Psoas muscle (tissue), 8 donors: ENCODE results near the gene PAM. TPM values are rescaled to one million over a fixed set of nuclear protein-coding genes. Genes with fewer than 3 reads are reported as not detected.

Source experiments
- ATAC-seq, 4 donors: fragments of 200-7000 bp; cut with Tn5 transposase; one replicate each; pipeline ENCODE4 v1.9.1; 2020; ENCODE audit warnings: moderate library complexity in 3 of 4, mild to moderate bottlenecking in 2 of 4
- DNase-seq, 2 donors: peaks; one replicate each; pipeline ENCODE4 v3.0.0-alpha.2; 2020
- H3K27ac ChIP-seq: fragments of 200-600 bp; one replicate; pipeline ENCODE4 v1.8.0; 2022
- H3K27me3 ChIP-seq, 3 donors: fragments of 200-600 bp in 1 of 3; one replicate each; pipeline versions ENCODE4 v1.6.1 to v1.8.0; 2013 to 2022; ENCODE audit warnings: low read length in 2 of 3, mild to moderate bottlenecking in 2 of 3, moderate library complexity in 1 of 3; ENCODE audit not compliant: insufficient read depth in 3 of 3
- H3K36me3 ChIP-seq, 2 donors: fragments of 200-600 bp in 1 of 2; one replicate each; pipeline versions ENCODE4 v1.6.1 to v1.8.0; 2013 to 2022; ENCODE audit warnings: low read depth in 1 of 2, mild to moderate bottlenecking in 1 of 2, moderate library complexity in 1 of 2; ENCODE audit not compliant: insufficient read depth in 1 of 2
- H3K4me1 ChIP-seq: fragments of 200-600 bp; one replicate; pipeline ENCODE4 v1.8.0; 2022
- H3K4me3 ChIP-seq: fragments of 200-600 bp; one replicate; pipeline ENCODE4 v1.8.0; 2022; ENCODE audit warnings: mild to moderate bottlenecking
- H3K9me3 ChIP-seq: fragments of 200-600 bp; one replicate; pipeline ENCODE4 v1.8.0; 2022
- WGBS, 3 donors: extraction: QIAGEN DNeasy Blood & Tissue Kit; methylation state at CpG; one replicate each; pipeline versions ENCODE4 v1.1.6 to v1.1.7; 2013; 5-methylcytosine and 5-hydroxymethylcytosine counted together
- intact Hi-C, 2 donors: fragments of 100-400 bp; cut with DNase I; formaldehyde crosslinking; loops; one replicate each; pipeline versions ENCODE4 v1.11.0 to v1.14.2; 2022
- polyA plus RNA-seq, 3 donors: library from polyadenylated mRNA; stranded (reverse); fragments of 200-250 nt; gene quantifications; one replicate each; pipeline ENCODE4 v1.2.3, GENCODE V29; 2013
- total RNA-seq, 4 donors: library from RNA; stranded (reverse); fragmentation: NEBNext Ultra II Directional in 2 of 4; extraction: Animal tissue kit (Norgen Biotek cat#: 25700) in 2 of 4; gene quantifications; one replicate each; pipeline versions ENCODE4 v1.2.1 to v1.2.4, GENCODE V29; 2021 to 2023
- TF ChIP-seq, protein P1 (sequence below): fragments of 200-600 bp; IDR thresholded peaks from one replicate; pipeline ENCODE4 v1.8.0; 2022; ENCODE audit warnings: antibody characterized with exemption
- donor health status: healthy with polysubstance abuse.
- donor health status: DM: no; HTN: no; CAD: no; lungs with moderate emphysema.
- donor health status: Bipolar disorder and iron deficiency.
- donor health status: healthy.
- donor health status: DM: yes; HTN: yes; CAD: no.
- donor health status: DM: no; HTN: no; CAD: no.
- donor health status: DM: no; HTN: no; CAD: no.
- donor health status: DM: yes; HTN: yes; CAD: no.

Gene PAM
- total and polyA plus RNA-seq, 7 donors: 29.5 to 279 (median 191) TPM

GRCh38 chr5:102755686-102756371 lies 724 bp downstream of the PAM start:
- Histone ChIP-seq H3K36me3 (no peaks in the 10 kb centered on the region), H3K9me3 (no peaks in the 10 kb centered on the region), H3K27me3 (no peaks in the 10 kb centered on the region), H3K27ac (peak overlapping the region; percentile 97), H3K4me3 (peak overlapping the region; percentile 94), H3K4me1 (peaks cover 40% of the 10 kb centered on the region)
- 0 to 1% (median 0%) methylated on average over 29 of the region's 29 CpGs for WGBS, 3 donors
- DNase-seq (peak; percentile 61 to 76), ATAC-seq (peak; percentile 69 to 74 (median 71))
- intact Hi-C loops: loop anchor here in 1 of 2 donors (10.0 kb wide), 2 partner anchors 109 to 359 kb away; no protein-coding TSS in a partner anchor
- TF ChIP-seq, protein P1, sequence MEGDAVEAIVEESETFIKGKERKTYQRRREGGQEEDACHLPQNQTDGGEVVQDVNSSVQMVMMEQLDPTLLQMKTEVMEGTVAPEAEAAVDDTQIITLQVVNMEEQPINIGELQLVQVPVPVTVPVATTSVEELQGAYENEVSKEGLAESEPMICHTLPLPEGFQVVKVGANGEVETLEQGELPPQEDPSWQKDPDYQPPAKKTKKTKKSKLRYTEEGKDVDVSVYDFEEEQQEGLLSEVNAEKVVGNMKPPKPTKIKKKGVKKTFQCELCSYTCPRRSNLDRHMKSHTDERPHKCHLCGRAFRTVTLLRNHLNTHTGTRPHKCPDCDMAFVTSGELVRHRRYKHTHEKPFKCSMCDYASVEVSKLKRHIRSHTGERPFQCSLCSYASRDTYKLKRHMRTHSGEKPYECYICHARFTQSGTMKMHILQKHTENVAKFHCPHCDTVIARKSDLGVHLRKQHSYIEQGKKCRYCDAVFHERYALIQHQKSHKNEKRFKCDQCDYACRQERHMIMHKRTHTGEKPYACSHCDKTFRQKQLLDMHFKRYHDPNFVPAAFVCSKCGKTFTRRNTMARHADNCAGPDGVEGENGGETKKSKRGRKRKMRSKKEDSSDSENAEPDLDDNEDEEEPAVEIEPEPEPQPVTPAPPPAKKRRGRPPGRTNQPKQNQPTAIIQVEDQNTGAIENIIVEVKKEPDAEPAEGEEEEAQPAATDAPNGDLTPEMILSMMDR: no peak

DNA sequence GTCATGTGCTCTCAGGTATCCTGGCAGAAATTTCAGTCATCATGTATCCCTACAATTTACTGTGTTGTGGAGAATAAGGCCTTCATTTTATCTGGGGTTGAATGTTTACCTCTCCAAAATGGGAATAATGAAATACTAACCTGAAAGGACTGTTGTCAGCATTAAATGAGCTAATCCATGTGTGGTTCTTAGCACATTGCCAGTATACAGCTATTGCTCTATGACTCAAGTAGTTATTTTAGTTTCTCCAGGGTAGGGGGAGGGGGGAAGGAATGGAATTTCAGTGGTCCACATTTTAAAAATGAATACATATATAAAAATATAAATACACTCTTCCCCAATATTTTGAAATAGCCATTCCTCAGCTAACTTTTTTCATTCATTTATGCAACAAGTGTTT lies 3.5 kb downstream of the PAM start:
- intact Hi-C loops: loop anchor here in 1 of 2 donors (10.0 kb wide), 2 partner anchors 106 to 356 kb away; no protein-coding TSS in a partner anchor
- H3K27ac ChIP-seq: peak overlapping the region; percentile 97
- H3K4me3 ChIP-seq: peak overlapping the region; percentile 94
- ATAC-seq (peak; percentile 45 to 64 (median 51)), DNase-seq (no peak)
- H3K27me3 ChIP-seq: no peaks in the 10 kb centered on the region
- TF ChIP-seq, protein P1: no peak
- peaks cover 67% of the 10 kb centered on the region for H3K4me1 ChIP-seq
- H3K36me3 ChIP-seq: no peaks in the 10 kb centered on the region
- H3K9me3 ChIP-seq: no peaks in the 10 kb centered on the region

- H3K4me1 ChIP-seq: peaks cover 69% of the 10 kb centered on the region
- H3K9me3 ChIP-seq: no peaks in the 10 kb centered on the region
- no peaks in the 10 kb centered on the region for H3K27me3 ChIP-seq
- H3K36me3 ChIP-seq: no peaks in the 10 kb centered on the region
- peak overlapping the region; percentile 5 for H3K4me3 ChIP-seq
- ATAC-seq: no peak
- 74 to 90% (median 80%) methylated on average over 1 of the region's 1 CpG for WGBS, 3 donors
- no peak for DNase-seq
- TF ChIP-seq, protein P1: no peak
- intact Hi-C loops: loop anchor here in 1 of 2 donors (10.0 kb wide), 2 partner anchors 106 to 356 kb away; no protein-coding TSS in a partner anchor
- H3K27ac ChIP-seq: peak overlapping the region; percentile 97
Measured at GRCh38 chr5:102759289-102759688, 4.2 kb downstream of the PAM start.

GRCh38 chr5:102759700-102760099 lies 4.6 kb downstream of the PAM start:
- intact Hi-C loops: loop anchor here in 1 of 2 donors (10.0 kb wide), 2 partner anchors 105 to 355 kb away; no protein-coding TSS in a partner anchor
- Histone ChIP-seq H3K36me3 (no peaks in the 10 kb centered on the region), H3K9me3 (no peaks in the 10 kb centered on the region), H3K4me3 (no peak overlapping the region), H3K27me3 (no peaks in the 10 kb centered on the region), H3K4me1 (peaks cover 70% of the 10 kb centered on the region), H3K27ac (peak overlapping the region; percentile 97)
- DNase-seq (no peak), ATAC-seq (no peak)
- TF ChIP-seq, protein P1: no peak
- 53 to 77% (median 63%) methylated on average over 2 of the region's 2 CpGs for WGBS, 3 donors
